Stomach (tissue), 4 donors: ENCODE data around the gene TSPY10.
"Not testable (repeated sequence)": the region's sequence is repeated elsewhere in the genome, so short reads cannot be mapped to it uniquely, and the experiment has no call there.

Source experiments
- POLR2A ChIP-seq, 4 donors: fragments of 450-650 bp; IDR thresholded peaks; one replicate each; pipeline ENCODE4 v1.6.1; 2016; ENCODE audit warnings: antibody characterized with exemption in 4 of 4, control low read depth in 2 of 4, mild to moderate bottlenecking in 1 of 4, moderate library complexity in 1 of 4
- POLR2AphosphoS5 ChIP-seq, 3 donors: sonication (generic); formaldehyde crosslinking; IDR thresholded peaks; one replicate each; pipeline ENCODE4 v1.6.1; 2016; ENCODE audit warnings: antibody characterized with exemption in 3 of 3
- TF ChIP-seq, protein P1 (sequence below), 7 experiments: fragments of 450-650 bp in 4 of 7; fragments of 200-600 bp in 3 of 7; sonication (generic) in 3 of 7; IDR thresholded peaks; one replicate each; pipeline ENCODE4 v1.5.1; 2016 to 2019; ENCODE audit warnings: antibody characterized with exemption in 7 of 7, control low read depth in 2 of 7, mild to moderate bottlenecking in 1 of 7

DNA sequence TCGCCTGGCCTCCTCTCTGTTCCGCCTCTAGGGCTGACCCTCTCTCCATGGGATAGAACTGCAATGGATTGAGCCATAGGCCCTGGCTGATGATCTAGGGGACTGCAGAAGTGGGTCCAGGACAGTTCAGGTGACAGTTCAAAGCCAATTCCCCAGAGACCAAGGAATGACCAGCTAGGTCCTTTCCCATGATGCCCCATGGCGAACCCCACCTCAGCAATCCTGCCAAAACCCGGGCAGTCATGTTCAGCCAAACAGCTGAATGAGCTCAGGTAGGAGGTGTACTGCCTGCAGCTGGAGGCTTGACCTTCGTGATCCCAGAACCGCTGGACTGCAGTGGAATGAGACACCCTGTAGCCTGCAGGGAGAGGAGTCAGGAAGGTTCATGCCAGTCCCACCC, 23.3 kb upstream of the TSPY10 start:
- TF ChIP-seq POLR2AphosphoS5, POLR2A (IDR thresholded peaks at IDR 0.05): not testable (repeated sequence)
- TF ChIP-seq, protein P1, sequence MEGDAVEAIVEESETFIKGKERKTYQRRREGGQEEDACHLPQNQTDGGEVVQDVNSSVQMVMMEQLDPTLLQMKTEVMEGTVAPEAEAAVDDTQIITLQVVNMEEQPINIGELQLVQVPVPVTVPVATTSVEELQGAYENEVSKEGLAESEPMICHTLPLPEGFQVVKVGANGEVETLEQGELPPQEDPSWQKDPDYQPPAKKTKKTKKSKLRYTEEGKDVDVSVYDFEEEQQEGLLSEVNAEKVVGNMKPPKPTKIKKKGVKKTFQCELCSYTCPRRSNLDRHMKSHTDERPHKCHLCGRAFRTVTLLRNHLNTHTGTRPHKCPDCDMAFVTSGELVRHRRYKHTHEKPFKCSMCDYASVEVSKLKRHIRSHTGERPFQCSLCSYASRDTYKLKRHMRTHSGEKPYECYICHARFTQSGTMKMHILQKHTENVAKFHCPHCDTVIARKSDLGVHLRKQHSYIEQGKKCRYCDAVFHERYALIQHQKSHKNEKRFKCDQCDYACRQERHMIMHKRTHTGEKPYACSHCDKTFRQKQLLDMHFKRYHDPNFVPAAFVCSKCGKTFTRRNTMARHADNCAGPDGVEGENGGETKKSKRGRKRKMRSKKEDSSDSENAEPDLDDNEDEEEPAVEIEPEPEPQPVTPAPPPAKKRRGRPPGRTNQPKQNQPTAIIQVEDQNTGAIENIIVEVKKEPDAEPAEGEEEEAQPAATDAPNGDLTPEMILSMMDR (IDR thresholded peaks at IDR 0.05) = not testable (repeated sequence)
